Chondrocyte (in vitro differentiated cells): Measurements from ENCODE around the gene SCYL1. TPM values are rescaled to one million over a fixed set of nuclear protein-coding genes. Genes with fewer than 3 reads are reported as not detected.

Experiments
- DNase-seq: peaks from one replicate; pipeline ENCODE4 v3.0.0; 2021; ENCODE audit warnings: mixed read lengths, low spot score
- H3K27ac Mint-ChIP-seq: one replicate; pipeline ENCODE4 v1.8.0; 2021; ENCODE audit warnings: mild to moderate bottlenecking, moderate library complexity, mixed read lengths; ENCODE audit not compliant: unreplicated experiment
- H3K27me3 Mint-ChIP-seq: 2 replicates; pipeline ENCODE4 v1.8.0; 2021; ENCODE audit warnings: low read depth, mixed read lengths
- H3K36me3 Mint-ChIP-seq: 2 replicates; pipeline ENCODE4 v1.8.0; 2021; ENCODE audit warnings: low read depth, mixed read lengths
- H3K4me1 Mint-ChIP-seq: 2 replicates; pipeline ENCODE4 v1.8.0; 2021; ENCODE audit warnings: low read depth, mild to moderate bottlenecking, mixed read lengths
- H3K4me3 Mint-ChIP-seq: one replicate; pipeline ENCODE4 v1.8.0; 2021; ENCODE audit warnings: mild to moderate bottlenecking, moderate library complexity, mixed read lengths; ENCODE audit not compliant: unreplicated experiment
- H3K9me3 Mint-ChIP-seq: 2 replicates; pipeline ENCODE4 v1.8.0; 2021; ENCODE audit warnings: low read depth, mixed read lengths
- CTCF ChIP-seq: fragments of 200-600 bp; sonication (generic); IDR thresholded peaks from 2 replicates; pipeline ENCODE4 v1.5.0; 2021; ENCODE audit warnings: antibody characterized with exemption, mild to moderate bottlenecking, moderate library complexity
- total RNA-seq: library from RNA; stranded (reverse); gene quantifications from 3 replicates; pipeline ENCODE4 v1.2.1, GENCODE V29; 2021

SCYL1 gene
- total RNA-seq, 1 donor from 2014 or later = 108 TPM

GRCh38 chr11:65549096-65549495 lies 24.2 kb downstream of the SCYL1 start:
- H3K27ac Mint-ChIP-seq = peak overlapping the region; percentile 18
- no peak for DNase-seq
- H3K4me3 Mint-ChIP-seq = no peak overlapping the region
- no peak for TF ChIP-seq CTCF
- peaks cover 44% of the 10 kb centered on the region for H3K36me3 Mint-ChIP-seq
- no peaks in the 10 kb centered on the region for H3K27me3 Mint-ChIP-seq
- H3K4me1 Mint-ChIP-seq = peaks cover 10% of the 10 kb centered on the region
- H3K9me3 Mint-ChIP-seq = no peaks in the 10 kb centered on the region

GRCh38 chr11:65551572-65552387 lies 26.9 kb downstream of the SCYL1 start:
- no peak overlapping the region for H3K27ac Mint-ChIP-seq
- H3K4me1 Mint-ChIP-seq = peaks cover 35% of the 10 kb centered on the region
- no peaks in the 10 kb centered on the region for H3K9me3 Mint-ChIP-seq
- no peaks in the 10 kb centered on the region for H3K27me3 Mint-ChIP-seq
- peaks cover 34% of the 10 kb centered on the region for H3K36me3 Mint-ChIP-seq
- H3K4me3 Mint-ChIP-seq = no peak overlapping the region
- no peak for DNase-seq
- peak; percentile 74 for TF ChIP-seq CTCF

GRCh38 chr11:65552388-65552951 lies 27.6 kb downstream of the SCYL1 start:
- no peak overlapping the region for H3K27ac Mint-ChIP-seq
- TF ChIP-seq CTCF = peak; percentile 3
- no peaks in the 10 kb centered on the region for H3K9me3 Mint-ChIP-seq
- no peaks in the 10 kb centered on the region for H3K27me3 Mint-ChIP-seq
- H3K4me1 Mint-ChIP-seq = peaks cover 41% of the 10 kb centered on the region
- peaks cover 34% of the 10 kb centered on the region for H3K36me3 Mint-ChIP-seq
- H3K4me3 Mint-ChIP-seq = no peak overlapping the region
- no peak for DNase-seq

- H3K4me1 Mint-ChIP-seq = peaks cover 41% of the 10 kb centered on the region
- H3K9me3 Mint-ChIP-seq = no peaks in the 10 kb centered on the region
- TF ChIP-seq CTCF = no peak
- no peaks in the 10 kb centered on the region for H3K27me3 Mint-ChIP-seq
- H3K4me3 Mint-ChIP-seq = no peak overlapping the region
- H3K36me3 Mint-ChIP-seq = peaks cover 27% of the 10 kb centered on the region
- H3K27ac Mint-ChIP-seq = no peak overlapping the region
- no peak for DNase-seq
Observed at GRCh38 chr11:65553301-65554001, 28.6 kb downstream of the SCYL1 start.

- H3K4me1 Mint-ChIP-seq = peaks cover 49% of the 10 kb centered on the region
- no peak overlapping the region for H3K4me3 Mint-ChIP-seq
- H3K27ac Mint-ChIP-seq = peak overlapping the region; percentile 41
- no peak for TF ChIP-seq CTCF
- DNase-seq = no peak
- H3K27me3 Mint-ChIP-seq = no peaks in the 10 kb centered on the region
- peaks cover 23% of the 10 kb centered on the region for H3K36me3 Mint-ChIP-seq
- H3K9me3 Mint-ChIP-seq = no peaks in the 10 kb centered on the region
Observed at GRCh38 chr11:65554057-65554818, 29.4 kb downstream of the SCYL1 start.
